Upper lobe of left lung (tissue), 6 donors: ENCODE results near the gene MFSD6. TPM values are rescaled to one million over a fixed set of nuclear protein-coding genes. Genes with fewer than 3 reads are reported as not detected.
"Not testable (repeated sequence)": the region's sequence is repeated elsewhere in the genome, so short reads cannot be mapped to it uniquely, and the experiment has no call there.

Experiments
- ATAC-seq, 2 donors: fragments of 200-7000 bp; cut with Tn5 transposase; one replicate each; pipeline ENCODE4 v1.9.1; 2022; ENCODE audit warnings: mild to moderate bottlenecking in 2 of 2, moderate library complexity in 2 of 2; ENCODE audit not compliant: low FRiP score in 2 of 2
- DNase-seq, 2 donors: peaks; one replicate each; pipeline ENCODE4 v3.0.0-alpha.2; 2019 to 2020
- H3K27ac ChIP-seq, 4 donors: fragments of 200-600 bp; sonication (generic); one replicate each; pipeline ENCODE4 v1.5.1; 2016 to 2019
- H3K27me3 ChIP-seq, 4 donors: fragments of 200-600 bp; sonication (generic); one replicate each; pipeline ENCODE4 v1.5.1; 2017 to 2019
- H3K36me3 ChIP-seq, 4 donors: fragments of 200-600 bp; sonication (generic); one replicate each; pipeline ENCODE4 v1.5.1; 2016 to 2019
- H3K4me1 ChIP-seq, 4 donors: fragments of 200-600 bp; sonication (generic); one replicate each; pipeline ENCODE4 v1.5.1; 2018 to 2019
- H3K4me3 ChIP-seq, 4 donors: fragments of 200-600 bp; sonication (generic); one replicate each; pipeline ENCODE4 v1.5.1; 2017 to 2019; ENCODE audit warnings: mild to moderate bottlenecking in 2 of 4, moderate library complexity in 1 of 4
- H3K9me3 ChIP-seq, 4 donors: fragments of 200-600 bp; sonication (generic); one replicate each; pipeline ENCODE4 v1.5.1; 2018 to 2019
- CTCF ChIP-seq, 6 experiments: fragments of 450-650 bp in 4 of 6; fragments of 200-600 bp in 2 of 6; sonication (generic) in 2 of 6; IDR thresholded peaks; one replicate each; pipeline ENCODE4 v1.5.1; 2016 to 2019; ENCODE audit warnings: antibody characterized with exemption in 6 of 6
- EP300 ChIP-seq, 4 donors: sonication (generic); formaldehyde crosslinking; IDR thresholded peaks; one replicate each; pipeline ENCODE4 v1.5.1; 2017; ENCODE audit warnings: antibody characterized with exemption in 4 of 4, control low read depth in 2 of 4
- POLR2A ChIP-seq, 4 donors: fragments of 450-650 bp; IDR thresholded peaks; one replicate each; pipeline ENCODE4 v1.5.1; 2016 to 2017; ENCODE audit warnings: antibody characterized with exemption in 4 of 4, mild to moderate bottlenecking in 2 of 4
- POLR2AphosphoS5 ChIP-seq, 2 donors: sonication (generic); formaldehyde crosslinking; IDR thresholded peaks; one replicate each; pipeline ENCODE4 v1.5.1; 2017; ENCODE audit warnings: antibody characterized with exemption in 2 of 2
- WGBS, 2 donors: methylation state at CpG; one replicate each; pipeline ENCODE4 v1.1.5; 2017 to 2018; 5-methylcytosine and 5-hydroxymethylcytosine counted together
- total RNA-seq, 6 donors: library from RNA; depleted of rRNA in 4 of 6; stranded (reverse); fragments of >200 nt in 4 of 6; gene quantifications; one replicate each; pipeline versions ENCODE4 v1.1.0 to v1.2.1, GENCODE V29; 2016 to 2021
- donor health status: DM: no; HTN: no; CAD: no; lungs with moderate emphysema.
- donor health status: DM: no; HTN: yes; CAD: no; lungs with severe emphysema.

MFSD6 gene
- total RNA-seq, 6 donors from 2014 or later = 46.9 to 136 (median 80.4) TPM

DNA sequence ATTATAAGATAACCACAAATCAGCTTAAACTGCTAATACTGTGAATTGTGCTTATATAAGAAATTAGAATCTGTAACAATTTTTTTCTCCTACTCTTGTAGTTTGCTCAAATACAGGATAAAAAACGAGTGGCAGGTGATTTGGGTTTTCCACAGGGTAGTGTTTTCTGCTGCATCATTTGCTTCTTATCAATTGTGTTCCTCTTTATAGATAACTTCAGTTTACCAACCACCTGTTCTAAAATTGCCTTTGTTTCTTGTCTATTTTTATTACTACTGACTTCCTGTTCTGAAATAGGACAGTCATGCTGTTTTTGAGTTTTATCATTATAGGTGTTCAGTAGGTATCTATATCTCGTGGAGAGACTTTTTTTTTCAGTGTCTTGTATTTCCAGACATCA lies 56.9 kb downstream of the MFSD6 start:
- Histone ChIP-seq H3K9me3 (no peaks in the 10 kb centered on the region), H3K36me3 (no peaks in the 10 kb centered on the region), H3K4me3 (no peak overlapping the region), H3K4me1 (peaks cover 26 to 34% (median 28%) of the 10 kb centered on the region in 4 donors), H3K27ac (no peak overlapping the region), H3K27me3 (no peaks in the 10 kb centered on the region)
- no peak for ATAC-seq
- no peak for TF ChIP-seq CTCF (IDR thresholded peaks at IDR 0.05)
- no peak for TF ChIP-seq POLR2AphosphoS5 (IDR thresholded peaks at IDR 0.05)
- TF ChIP-seq POLR2A (IDR thresholded peaks at IDR 0.05) = no peak
- no peak for TF ChIP-seq EP300 (IDR thresholded peaks at IDR 0.05)
- DNase-seq = no peak
- 73 to 74% methylated on average over 2 of the region's 2 CpGs for WGBS, 2 donors

- Histone ChIP-seq H3K36me3 (peaks cover 0 to 9% (median 8%) of the 10 kb centered on the region in 4 donors), H3K9me3 (no peaks in the 10 kb centered on the region), H3K27ac (peak overlapping the region; percentile 53 to 91 (median 80)), H3K27me3 (no peaks in the 10 kb centered on the region), H3K4me3 (no peak overlapping the region), H3K4me1 (peaks cover 26 to 42% (median 29%) of the 10 kb centered on the region in 4 donors)
- ATAC-seq (no peak), DNase-seq (no peak)
- no peak for TF ChIP-seq CTCF (IDR thresholded peaks at IDR 0.05)
- no peak for TF ChIP-seq EP300 (IDR thresholded peaks at IDR 0.05)
- TF ChIP-seq POLR2A (IDR thresholded peaks at IDR 0.05) = no peak
- TF ChIP-seq POLR2AphosphoS5 (IDR thresholded peaks at IDR 0.05) = no peak
- 73 to 82% methylated on average over 5 of the region's 5 CpGs for WGBS, 2 donors
Observed at GRCh38 chr2:190466819-190467446, 58.8 kb downstream of the MFSD6 start.

DNA sequence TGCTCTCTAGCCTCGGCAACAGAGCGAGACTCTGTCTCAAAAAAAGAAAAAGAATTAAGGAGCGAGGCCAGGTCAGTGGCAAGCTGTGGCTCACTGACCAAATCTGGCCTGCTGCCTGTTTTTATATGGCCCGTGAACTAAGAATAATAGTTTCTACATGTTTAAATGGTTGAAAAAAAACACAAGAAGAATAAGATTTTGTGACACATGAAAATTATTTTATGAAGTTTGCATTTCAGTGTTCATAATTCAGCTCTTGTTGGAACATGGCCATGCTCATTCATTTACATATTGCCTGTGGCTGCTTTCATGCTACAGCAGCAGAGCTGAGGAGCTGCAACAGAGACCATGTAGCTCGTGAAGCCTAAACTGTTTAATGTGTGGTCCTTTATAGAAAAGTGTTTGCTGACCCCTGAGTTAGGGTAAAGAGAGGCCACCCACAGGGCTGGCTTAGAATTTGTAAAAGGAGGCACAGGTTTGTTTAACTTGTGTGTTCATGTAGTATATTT lies 59.5 kb downstream of the MFSD6 start:
- H3K4me1 ChIP-seq = peaks cover 26 to 42% (median 29%) of the 10 kb centered on the region in 4 donors

GRCh38 chr2:190468354-190468753 lies 60.2 kb downstream of the MFSD6 start:
- ATAC-seq, H3K36me3 ChIP-seq, H3K27me3 ChIP-seq, DNase-seq, H3K4me3 ChIP-seq, H3K9me3 ChIP-seq: not testable (repeated sequence)
- peak overlapping the region; percentile 53 to 91 (median 80) for H3K27ac ChIP-seq
- 75 to 85% methylated on average over 1 of the region's 1 CpG for WGBS, 2 donors
- peaks cover 26 to 42% (median 29%) of the 10 kb centered on the region in 4 donors for H3K4me1 ChIP-seq

More for the DNA sequence above, 59.5 kb downstream of the MFSD6 start:
- H3K4me3 ChIP-seq = no peak overlapping the region
- H3K27ac ChIP-seq = peak overlapping the region; percentile 53 to 91 (median 80)
- peaks cover 0 to 9% (median 8%) of the 10 kb centered on the region in 4 donors for H3K36me3 ChIP-seq
- DNase-seq (no peak), ATAC-seq (no peak)
- TF ChIP-seq CTCF (IDR thresholded peaks at IDR 0.05) (no peak), POLR2A (IDR thresholded peaks at IDR 0.05) (no peak), POLR2AphosphoS5 (IDR thresholded peaks at IDR 0.05) (no peak), EP300 (IDR thresholded peaks at IDR 0.05) (no peak)
- WGBS, 2 donors = 52 to 56% methylated on average over 5 of the region's 5 CpGs
- no peaks in the 10 kb centered on the region for H3K9me3 ChIP-seq
- no peaks in the 10 kb centered on the region for H3K27me3 ChIP-seq

DNA sequence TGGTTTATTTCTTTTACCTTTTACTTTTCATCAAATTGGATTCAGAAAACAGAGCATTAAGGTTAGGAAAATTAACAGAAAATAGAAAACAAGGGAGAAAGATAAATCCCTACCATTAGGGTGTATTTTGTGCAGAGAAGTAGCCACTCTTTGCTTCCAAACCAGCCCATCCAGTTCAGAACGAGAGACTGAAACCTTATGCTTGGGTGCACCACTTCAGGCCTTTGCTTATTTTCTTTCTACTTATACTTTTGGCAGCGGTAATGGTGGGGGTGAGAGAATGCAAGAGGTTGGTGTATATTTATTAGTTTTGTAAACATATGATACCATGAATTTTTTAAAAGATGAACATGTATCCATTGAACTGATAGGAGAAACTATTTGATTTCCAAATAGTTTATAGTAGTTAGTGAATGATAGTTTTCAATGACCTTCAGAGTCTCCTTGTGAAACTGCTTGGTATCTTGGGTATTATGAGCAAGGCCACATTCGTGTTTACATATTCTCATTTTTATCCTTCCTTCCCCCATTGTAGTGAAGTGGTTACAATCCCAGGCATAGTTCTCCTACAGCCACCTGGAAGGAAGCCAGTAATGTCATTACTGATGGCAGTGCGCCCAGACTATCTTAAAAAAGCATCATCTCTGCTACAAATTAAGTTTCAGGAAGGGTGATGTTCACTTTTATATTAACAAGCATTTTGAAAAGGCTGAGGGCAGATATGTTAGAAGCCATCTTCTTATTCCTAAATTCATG lies 60.8 kb downstream of the MFSD6 start:
- H3K9me3 ChIP-seq = no peaks in the 10 kb centered on the region
- peak in 1 of 2 donors; percentile 56 for DNase-seq
- peaks cover 26 to 42% (median 29%) of the 10 kb centered on the region in 4 donors for H3K4me1 ChIP-seq
- ATAC-seq = peak; percentile 73 to 88
- no peaks in the 10 kb centered on the region for H3K27me3 ChIP-seq
- H3K36me3 ChIP-seq = peaks cover 0 to 9% (median 8%) of the 10 kb centered on the region in 4 donors
- peak overlapping the region; percentile 53 to 91 (median 80) for H3K27ac ChIP-seq
- H3K4me3 ChIP-seq = no peak overlapping the region
- WGBS, 2 donors = 22 to 25% methylated on average over 4 of the region's 4 CpGs
- TF ChIP-seq EP300 (IDR thresholded peaks at IDR 0.05) (peak in 1 of 4 donors; percentile 20), POLR2AphosphoS5 (IDR thresholded peaks at IDR 0.05) (peak; percentile 35 to 71), POLR2A (IDR thresholded peaks at IDR 0.05) (no peak)
